Gastroesophageal sphincter (tissue), 3 donors: Measurements from ENCODE around the gene SLC8A1.

ENCODE experiments used
- EP300 ChIP-seq: sonication (generic); formaldehyde crosslinking; IDR thresholded peaks from one replicate; pipeline ENCODE4 v1.6.1; 2017; ENCODE audit warnings: antibody characterized with exemption, mild to moderate bottlenecking
- POLR2A ChIP-seq, 2 donors: fragments of 450-650 bp; IDR thresholded peaks; one replicate each; pipeline ENCODE4 v1.6.1; 2017; ENCODE audit warnings: antibody characterized with exemption in 2 of 2, mild to moderate bottlenecking in 2 of 2, moderate library complexity in 1 of 2
- POLR2AphosphoS5 ChIP-seq: sonication (generic); formaldehyde crosslinking; IDR thresholded peaks from one replicate; pipeline ENCODE4 v1.6.1; 2017; ENCODE audit warnings: antibody characterized with exemption
- TF ChIP-seq, protein P1 (sequence below), 4 experiments: fragments of 200-600 bp in 2 of 4; fragments of 450-650 bp in 2 of 4; sonication (generic) in 1 of 4; IDR thresholded peaks; one replicate each; pipeline ENCODE4 v1.5.1; 2017 to 2019; ENCODE audit warnings: antibody characterized with exemption in 4 of 4, mild to moderate bottlenecking in 2 of 4, moderate library complexity in 2 of 4

DNA sequence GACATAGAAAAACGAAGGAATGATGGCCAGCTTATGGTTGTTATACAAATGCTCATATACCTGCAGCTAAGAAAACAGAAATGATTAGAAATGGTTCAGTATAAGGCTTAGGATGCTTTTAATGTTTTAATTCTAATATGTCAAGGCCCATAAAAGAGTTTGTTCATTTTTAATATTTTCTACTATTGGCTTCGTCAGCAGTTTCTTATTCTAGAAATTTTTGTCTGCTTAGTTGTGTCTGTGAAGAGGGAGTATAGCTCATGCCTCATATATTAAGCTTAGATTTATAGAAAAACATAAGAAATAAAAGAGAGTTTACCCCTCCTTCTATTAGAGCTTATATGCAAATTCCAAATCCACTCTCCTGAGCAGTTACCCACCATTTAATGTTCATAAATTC, 292.6 kb downstream of the SLC8A1 start:
- TF ChIP-seq, protein P1, sequence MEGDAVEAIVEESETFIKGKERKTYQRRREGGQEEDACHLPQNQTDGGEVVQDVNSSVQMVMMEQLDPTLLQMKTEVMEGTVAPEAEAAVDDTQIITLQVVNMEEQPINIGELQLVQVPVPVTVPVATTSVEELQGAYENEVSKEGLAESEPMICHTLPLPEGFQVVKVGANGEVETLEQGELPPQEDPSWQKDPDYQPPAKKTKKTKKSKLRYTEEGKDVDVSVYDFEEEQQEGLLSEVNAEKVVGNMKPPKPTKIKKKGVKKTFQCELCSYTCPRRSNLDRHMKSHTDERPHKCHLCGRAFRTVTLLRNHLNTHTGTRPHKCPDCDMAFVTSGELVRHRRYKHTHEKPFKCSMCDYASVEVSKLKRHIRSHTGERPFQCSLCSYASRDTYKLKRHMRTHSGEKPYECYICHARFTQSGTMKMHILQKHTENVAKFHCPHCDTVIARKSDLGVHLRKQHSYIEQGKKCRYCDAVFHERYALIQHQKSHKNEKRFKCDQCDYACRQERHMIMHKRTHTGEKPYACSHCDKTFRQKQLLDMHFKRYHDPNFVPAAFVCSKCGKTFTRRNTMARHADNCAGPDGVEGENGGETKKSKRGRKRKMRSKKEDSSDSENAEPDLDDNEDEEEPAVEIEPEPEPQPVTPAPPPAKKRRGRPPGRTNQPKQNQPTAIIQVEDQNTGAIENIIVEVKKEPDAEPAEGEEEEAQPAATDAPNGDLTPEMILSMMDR (IDR thresholded peaks at IDR 0.05) = no peak
- TF ChIP-seq EP300 (no peak), POLR2AphosphoS5 (no peak), POLR2A (IDR thresholded peaks at IDR 0.05) (no peak)
